GM19455 (cell line): ENCODE measurements around the gene DERL3.
"Not testable (repeated sequence)": the region's sequence is repeated elsewhere in the genome, so short reads cannot be mapped to it uniquely, and the experiment has no call there.

Source experiments
- ATAC-seq: cut with Tn5 transposase; IDR thresholded peaks from one replicate; pipeline ENCODE4 v1.9.1; 2021; ENCODE audit not compliant: unreplicated experiment

DERL3 gene

GRCh38 chr22:23838681-23839468 is at the start of gene DERL3:
Gene DERL3 (minus strand): TSS chr22:23839006. CDS start chr22:23838987, 19 bp downstream.
- peak; percentile 79 for ATAC-seq

GRCh38 chr22:23884140-23884539 is 45.3 kb upstream of the DERL3 start:
- ATAC-seq = no peak

GRCh38 chr22:23883658-23884057 is 44.9 kb upstream of the DERL3 start:
- ATAC-seq = no peak

- no peak for ATAC-seq
Observed at GRCh38 chr22:23882370-23882769, 43.6 kb upstream of the DERL3 start.

GRCh38 chr22:23878219-23878618 is 39.4 kb upstream of the DERL3 start:
- ATAC-seq = no peak

- no peak for ATAC-seq
Observed at GRCh38 chr22:23877566-23877965, 38.8 kb upstream of the DERL3 start.

- no peak for ATAC-seq
Observed at GRCh38 chr22:23875801-23876200, 37.0 kb upstream of the DERL3 start.

- no peak for ATAC-seq
Observed at GRCh38 chr22:23874871-23875270, 36.1 kb upstream of the DERL3 start.

- ATAC-seq = no peak
Observed at GRCh38 chr22:23868580-23868979, 29.8 kb upstream of the DERL3 start.

GRCh38 chr22:23864499-23865154 is 25.8 kb upstream of the DERL3 start:
- not testable (repeated sequence) for ATAC-seq

- no peak for ATAC-seq
Observed at GRCh38 chr22:23862103-23862502, 23.3 kb upstream of the DERL3 start.

GRCh38 chr22:23860187-23860586 is 21.4 kb upstream of the DERL3 start:
- ATAC-seq = not testable (repeated sequence)

GRCh38 chr22:23859201-23859600 is 20.4 kb upstream of the DERL3 start:
- ATAC-seq = no peak

GRCh38 chr22:23858484-23858815 is 19.6 kb upstream of the DERL3 start:
- no peak for ATAC-seq

GRCh38 chr22:23857606-23858483 is 19.0 kb upstream of the DERL3 start, which contains the start of gene SLC2A11:
Gene SLC2A11 (plus strand): TSS chr22:23857875. CDS start chr22:23858000, 125 bp downstream.
- ATAC-seq = peak; percentile 92

- peak; percentile 45 for ATAC-seq
Observed at GRCh38 chr22:23856721-23857605, 18.2 kb upstream of the DERL3 start.

GRCh38 chr22:23850136-23850611 is 11.4 kb upstream of the DERL3 start:
- no peak for ATAC-seq

- ATAC-seq = no peak
Observed at GRCh38 chr22:23849009-23850006, 10.5 kb upstream of the DERL3 start.
